HG03045 (cell line): ENCODE data around the gene GPR15.
A peak's percentile ranks its signal among the peaks of the same experiment; 100 is the strongest.
"Not testable (repeated sequence)": the region's sequence is repeated elsewhere in the genome, so short reads cannot be mapped to it uniquely, and the experiment has no call there.

ENCODE experiments used
- ATAC-seq: cut with Tn5 transposase; IDR thresholded peaks from one replicate; pipeline ENCODE4 v1.9.1; 2021; ENCODE audit warnings: mild to moderate bottlenecking, moderate library complexity; ENCODE audit not compliant: unreplicated experiment

Gene GPR15

GRCh38 chr3:98556164-98557130 lies 24.7 kb downstream of the GPR15 start:
- peak; percentile 79 for ATAC-seq

DNA sequence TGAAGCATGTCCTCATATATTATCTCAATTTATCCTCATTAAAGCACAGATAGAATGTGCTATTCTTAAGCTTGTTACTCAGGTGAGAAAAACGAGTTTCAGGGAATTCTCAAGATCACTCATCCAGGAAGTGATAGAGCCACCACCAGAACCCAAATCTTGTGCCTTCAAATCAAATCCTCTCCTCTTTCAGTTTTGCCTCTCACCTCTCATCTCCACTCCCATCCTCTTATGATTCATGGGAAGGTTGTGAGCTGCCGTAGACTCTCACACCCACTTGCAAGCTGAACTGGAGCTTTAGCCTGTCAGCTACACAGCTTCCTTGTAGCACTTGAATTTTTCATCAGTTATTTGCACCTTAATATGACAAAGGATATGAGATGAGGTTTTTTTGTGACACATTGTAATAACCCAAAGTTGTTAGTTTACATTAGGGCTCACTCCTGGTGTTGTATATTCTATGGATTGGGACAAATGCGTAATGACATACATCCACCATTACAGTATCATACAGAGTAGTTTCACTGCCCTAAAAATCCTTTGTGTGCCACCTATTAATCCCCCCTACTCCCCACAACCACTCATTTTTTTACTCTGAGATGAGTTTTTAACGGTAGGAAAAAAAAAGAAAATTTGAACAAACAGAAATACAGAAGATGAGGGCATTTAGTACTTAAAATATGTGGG lies 25.7 kb downstream of the GPR15 start:
- ATAC-seq = peak; percentile 15

DNA sequence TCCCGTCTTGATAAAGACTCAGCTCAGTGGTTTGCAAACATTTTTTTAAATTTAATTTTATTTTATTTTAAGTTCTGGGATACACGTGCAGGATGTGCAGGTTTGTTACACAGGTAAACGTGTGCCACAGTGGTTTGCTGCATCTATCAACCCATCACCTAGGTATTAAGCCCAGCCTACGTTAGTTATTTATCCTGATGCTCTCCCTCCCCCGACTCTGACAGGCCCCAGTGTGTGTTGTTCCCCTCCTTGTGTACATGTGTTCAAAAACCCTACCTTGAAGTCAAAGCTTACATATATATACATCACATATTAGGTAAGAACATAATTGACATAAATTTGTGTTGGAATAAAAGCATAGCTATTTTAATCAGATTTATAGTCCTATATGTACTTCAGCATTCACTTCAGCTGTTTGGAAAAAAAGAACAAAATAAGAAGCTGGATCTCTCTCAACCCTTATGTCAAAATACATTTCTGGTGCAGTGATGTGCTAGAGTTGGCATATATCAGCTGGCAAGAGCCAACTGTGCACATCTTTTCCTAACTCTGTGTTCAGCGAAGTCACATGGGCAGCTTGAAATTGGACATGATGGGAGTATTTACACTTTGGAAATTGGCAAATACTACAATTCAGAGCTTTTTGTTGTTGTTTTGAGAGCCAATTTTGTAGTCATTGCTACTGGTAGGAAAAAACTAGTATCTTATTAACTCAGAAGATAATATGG lies 26.5 kb downstream of the GPR15 start:
- no peak for ATAC-seq

DNA sequence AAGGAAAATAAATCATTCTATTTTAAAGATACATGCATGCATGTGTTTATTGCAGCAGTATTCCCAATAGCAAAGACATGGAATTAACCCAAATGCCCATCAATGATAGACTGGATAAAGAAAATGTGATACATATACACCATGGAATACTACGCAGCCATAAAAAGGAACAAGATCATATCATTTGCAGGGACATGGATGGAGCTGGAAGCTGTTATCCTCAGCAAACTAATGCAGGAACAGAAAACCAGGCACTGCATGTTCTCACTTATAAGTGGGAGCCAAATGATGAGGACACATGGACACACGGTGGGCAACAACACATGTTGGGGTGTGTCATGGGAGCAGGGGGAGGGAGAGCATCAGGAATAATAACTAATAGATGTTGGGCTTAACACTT lies 28.0 kb downstream of the GPR15 start:
- not testable (repeated sequence) for ATAC-seq

DNA sequence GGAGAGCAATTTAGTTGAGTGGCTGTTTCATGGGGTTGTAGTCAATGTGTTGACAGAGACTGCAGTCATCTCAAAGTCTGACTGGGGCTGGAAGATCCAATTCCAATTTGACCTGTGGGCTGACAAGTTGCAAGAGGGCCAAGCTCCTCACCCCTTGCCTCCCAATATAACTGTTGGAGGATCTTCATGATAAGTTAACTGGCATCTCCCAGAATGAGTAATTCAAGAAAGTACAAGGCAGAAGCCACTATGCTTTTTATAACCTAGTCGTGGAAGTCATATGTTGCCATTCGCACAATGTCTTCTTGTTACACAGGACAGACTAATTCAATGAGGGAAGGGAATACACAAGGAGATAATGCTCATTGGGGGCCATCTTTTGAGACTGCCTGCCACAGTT lies 29.1 kb downstream of the GPR15 start:
- ATAC-seq = no peak

DNA sequence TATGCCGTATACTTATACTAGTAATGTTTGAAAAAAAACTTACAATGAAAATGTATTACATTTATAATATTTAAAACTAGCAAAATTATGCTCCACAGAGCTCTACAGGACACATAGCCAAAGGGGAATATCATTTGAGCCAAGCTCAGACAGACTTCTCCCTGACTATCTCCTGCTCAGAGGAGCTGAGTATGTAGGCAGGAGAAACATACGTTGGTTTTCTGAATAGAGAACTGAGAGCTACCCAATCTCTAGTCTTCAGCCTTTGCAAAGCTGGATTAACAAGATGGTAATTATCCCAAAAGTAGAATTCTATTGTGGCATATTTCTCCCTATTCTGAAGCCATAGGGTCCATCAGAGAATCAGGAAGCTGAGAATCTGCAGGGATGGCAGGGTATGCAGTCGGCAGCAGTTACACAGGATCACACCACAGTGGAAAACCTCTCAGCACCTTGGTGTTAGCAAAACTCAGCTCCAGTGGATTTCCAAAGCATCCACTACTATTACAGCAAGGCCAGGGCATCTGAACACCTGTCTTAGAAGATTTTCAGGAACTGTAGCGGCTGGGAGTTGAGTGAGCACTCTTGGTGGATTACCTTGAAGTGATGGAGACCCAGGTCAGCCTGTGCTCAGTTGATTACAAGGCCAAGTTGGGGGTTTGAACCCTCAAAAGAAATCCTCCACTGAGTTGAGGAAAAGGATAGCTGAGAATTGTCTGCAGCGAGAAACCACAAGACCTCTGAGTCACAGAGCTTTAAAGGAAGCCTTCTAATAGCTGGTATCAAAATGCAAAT lies 30.1 kb downstream of the GPR15 start:
- ATAC-seq = peak; percentile 24

DNA sequence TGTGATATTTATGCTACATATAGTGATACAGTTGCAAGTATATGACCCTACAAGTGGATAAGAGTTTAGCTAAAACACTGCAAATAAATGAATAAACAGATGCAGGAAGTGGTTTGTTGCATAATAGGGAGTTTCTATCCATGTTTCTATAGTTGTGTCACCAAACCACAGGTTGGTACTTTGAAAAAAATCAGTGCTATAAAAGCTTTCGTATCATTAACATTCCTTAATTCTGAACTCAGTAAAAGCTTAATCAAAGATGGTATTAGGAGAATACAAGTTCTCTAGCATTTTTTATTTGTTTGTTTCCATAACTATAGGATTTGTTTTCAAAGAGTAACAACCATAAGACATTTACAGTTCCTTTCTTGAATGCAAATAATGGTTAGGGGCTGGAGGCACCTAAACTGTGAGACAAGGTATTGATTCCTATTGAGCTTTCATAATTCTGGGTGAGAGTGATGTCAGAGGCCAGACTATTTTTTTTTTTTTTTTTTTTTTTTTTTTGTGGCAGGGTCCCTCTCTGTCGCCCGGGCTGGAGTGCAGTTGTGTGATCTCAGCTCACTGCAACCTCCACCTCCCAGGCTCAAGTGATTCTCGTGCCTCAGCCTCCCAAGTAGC lies 32.0 kb downstream of the GPR15 start:
- ATAC-seq = peak; percentile 50

DNA sequence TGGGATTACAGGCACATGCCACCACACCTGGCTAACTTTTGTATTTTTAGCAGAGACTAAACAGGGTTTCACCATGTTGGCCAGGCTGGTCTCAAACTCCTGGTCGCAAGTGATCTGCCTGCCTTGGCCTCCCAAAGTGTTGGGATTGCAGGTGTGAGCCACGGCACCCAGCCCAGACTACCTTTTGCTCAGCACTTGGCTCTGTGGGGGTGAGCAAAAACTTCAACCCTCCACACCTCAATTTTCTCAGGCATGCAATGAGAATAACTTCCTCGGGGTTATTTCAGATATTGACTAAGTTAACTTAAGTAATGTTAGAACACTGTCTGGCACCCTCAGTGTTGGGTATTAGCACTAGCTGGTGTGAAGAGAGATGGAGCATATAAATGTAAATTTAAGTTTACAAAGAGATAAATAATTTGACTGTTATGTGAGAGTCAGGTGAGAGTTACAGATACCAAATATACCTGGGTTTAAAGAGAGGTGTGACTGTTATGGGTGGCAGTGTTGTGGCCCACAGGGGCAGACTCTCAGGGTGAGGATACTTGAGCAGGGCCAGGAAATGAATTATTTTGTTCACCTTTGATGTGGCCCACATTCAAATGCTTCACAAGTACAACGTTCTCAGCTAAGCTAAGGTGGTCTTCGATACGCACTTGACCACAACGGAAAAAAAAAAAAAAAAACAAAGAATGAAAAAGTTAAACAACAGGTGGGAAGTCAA lies 32.7 kb downstream of the GPR15 start:
- ATAC-seq = peak; percentile 11

DNA sequence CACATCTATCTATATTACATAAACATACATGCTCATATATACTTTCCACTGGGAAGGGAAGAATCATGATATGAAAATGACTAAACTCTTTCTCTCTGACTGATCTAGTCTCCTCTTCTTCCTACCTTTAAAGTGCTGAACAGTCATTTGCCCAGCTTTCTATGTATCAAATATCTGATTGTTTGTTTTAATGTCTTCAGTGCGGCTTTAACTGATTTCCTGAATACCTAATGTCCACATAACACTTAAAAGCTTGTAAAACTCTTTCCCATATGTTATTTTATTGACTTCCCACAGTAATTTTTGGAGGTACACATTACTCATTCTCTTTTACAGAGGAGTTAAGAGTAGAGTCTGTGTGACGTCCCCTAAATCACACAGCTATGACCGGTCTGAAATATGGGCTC lies 33.5 kb downstream of the GPR15 start:
- ATAC-seq = no peak

GRCh38 chr3:98565843-98566242 lies 34.1 kb downstream of the GPR15 start:
- ATAC-seq = no peak

GRCh38 chr3:98567666-98568270 lies 36.0 kb downstream of the GPR15 start:
- ATAC-seq = peak; percentile 37

- no peak for ATAC-seq
Observed at GRCh38 chr3:98568402-98568801, 36.6 kb downstream of the GPR15 start.

DNA sequence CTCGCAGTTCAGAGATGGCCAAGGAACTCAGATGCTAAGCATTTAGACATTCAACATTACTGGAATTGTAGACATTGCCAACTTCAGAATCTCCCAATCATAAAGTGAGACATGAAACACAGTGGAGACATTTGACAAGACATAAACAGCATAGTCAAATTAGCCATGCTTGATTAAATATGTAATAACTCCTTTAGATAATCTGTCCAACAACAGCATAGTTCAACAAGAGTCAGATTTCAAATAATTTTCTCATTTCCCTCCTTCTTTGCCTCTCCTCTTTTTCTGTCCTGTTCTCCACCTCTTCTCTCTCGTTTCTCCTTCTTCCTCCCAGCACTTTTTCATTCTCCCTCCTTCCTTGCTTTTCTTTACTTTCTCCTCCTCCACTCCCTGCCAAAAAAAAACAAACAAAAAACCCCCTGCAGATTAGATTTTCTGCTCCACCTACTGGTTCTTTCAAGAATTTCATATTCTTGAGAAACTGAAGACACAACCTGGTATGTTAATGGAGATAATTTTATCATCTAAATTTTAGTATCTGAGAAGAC lies 41.5 kb downstream of the GPR15 start:
- peak; percentile 40 for ATAC-seq

DNA sequence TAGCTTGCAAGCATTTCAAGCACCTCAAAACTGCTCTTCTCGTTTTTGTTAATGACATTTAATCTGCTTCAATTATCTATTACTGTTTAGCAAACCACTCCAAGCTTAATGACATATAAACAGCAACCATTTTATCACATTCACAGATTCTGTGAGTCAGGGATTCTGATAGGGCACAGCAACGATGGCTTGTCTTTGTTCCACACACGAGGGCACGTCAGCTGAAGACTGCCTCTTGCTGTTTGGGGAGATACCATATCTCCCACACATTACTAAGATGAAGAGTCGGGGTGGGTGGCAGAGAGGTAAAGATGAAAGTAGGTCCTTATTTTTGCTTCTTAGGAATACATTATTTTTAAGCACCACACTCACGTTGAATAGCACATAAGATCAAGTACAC lies 42.4 kb downstream of the GPR15 start:
- peak; percentile 46 for ATAC-seq

- ATAC-seq = no peak
Observed at GRCh38 chr3:98577178-98577895, 45.6 kb downstream of the GPR15 start.

GRCh38 chr3:98580401-98581386 lies 48.9 kb downstream of the GPR15 start:
- ATAC-seq = no peak

GRCh38 chr3:98581474-98581873 lies 49.7 kb downstream of the GPR15 start:
- ATAC-seq = no peak
